GM06990 (cell line): ENCODE measurements around the gene RNFT2.

Experiments used
- DNase-seq: peaks from one replicate; pipeline ENCODE4 v3.0.0-alpha.2; 2011; ENCODE audit not compliant: insufficient read length; ENCODE audit errors: extremely low read depth
- H3K27me3 ChIP-seq: replicated peaks from 2 replicates; pipeline ENCODE4 v1.6.0; 2011; ENCODE audit warnings: low read length; ENCODE audit not compliant: control insufficient read depth, insufficient read depth
- H3K36me3 ChIP-seq: 2 replicates; pipeline ENCODE4 v1.5.1; 2011; ENCODE audit warnings: low read length; ENCODE audit not compliant: control insufficient read depth, insufficient read depth
- H3K4me3 ChIP-seq: replicated peaks from 2 replicates; pipeline ENCODE4 v1.5.1; 2011; ENCODE audit warnings: low read depth, mild to moderate bottlenecking, control low read depth, low read length
- CTCF ChIP-seq: IDR thresholded peaks from 2 replicates; pipeline ENCODE4 v1.5.1; 2011; ENCODE audit warnings: low read length, control low read depth, mild to moderate bottlenecking, inconsistent platforms; ENCODE audit not compliant: insufficient read depth, poor library complexity, severe bottlenecking

Gene RNFT2

GRCh38 chr12:116855744-116856470, 117.8 kb downstream of the RNFT2 start:
- TF ChIP-seq CTCF = no peak
- no peak for DNase-seq
- Histone ChIP-seq H3K4me3 (no peak overlapping the region), H3K27me3 (no peaks in the 10 kb centered on the region; the same call in none of the 2 replicates), H3K36me3 (no peaks in the 10 kb centered on the region)

GRCh38 chr12:116856729-116857128, 118.6 kb downstream of the RNFT2 start:
- H3K27me3 ChIP-seq = no peaks in the 10 kb centered on the region; the same call in none of the 2 replicates
- DNase-seq = no peak
- no peaks in the 10 kb centered on the region for H3K36me3 ChIP-seq
- no peak overlapping the region for H3K4me3 ChIP-seq
- TF ChIP-seq CTCF = no peak

- Histone ChIP-seq H3K36me3 (no peaks in the 10 kb centered on the region), H3K27me3 (no peaks in the 10 kb centered on the region; the same call in none of the 2 replicates), H3K4me3 (no peak overlapping the region)
- TF ChIP-seq CTCF = no peak
- DNase-seq = no peak
Measured at GRCh38 chr12:116859079-116859478, 121.0 kb downstream of the RNFT2 start.

- H3K36me3 ChIP-seq = no peaks in the 10 kb centered on the region
- DNase-seq = no peak
- no peak overlapping the region for H3K4me3 ChIP-seq
- no peaks in the 10 kb centered on the region; the same call in none of the 2 replicates for H3K27me3 ChIP-seq
- no peak for TF ChIP-seq CTCF
Measured at GRCh38 chr12:116860263-116860662, 122.1 kb downstream of the RNFT2 start.

- peak; percentile 78 for DNase-seq
- no peaks in the 10 kb centered on the region for H3K36me3 ChIP-seq
- no peak overlapping the region for H3K4me3 ChIP-seq
- no peaks in the 10 kb centered on the region; the same call in none of the 2 replicates for H3K27me3 ChIP-seq
- TF ChIP-seq CTCF = no peak
Measured at GRCh38 chr12:116861320-116861719, 123.2 kb downstream of the RNFT2 start.

GRCh38 chr12:116862167-116862566, 124.1 kb downstream of the RNFT2 start:
- H3K4me3 ChIP-seq = no peak overlapping the region

More at GRCh38 chr12:116862167-116862566, 124.1 kb downstream of the RNFT2 start:
- TF ChIP-seq CTCF = no peak
- Histone ChIP-seq H3K36me3 (no peaks in the 10 kb centered on the region), H3K27me3 (no peaks in the 10 kb centered on the region; the same call in none of the 2 replicates)
- DNase-seq = no peak
